SKM-1 (cell line): ENCODE data around the gene UMOD.
"Not testable (repeated sequence)": the region's sequence is repeated elsewhere in the genome, so short reads cannot be mapped to it uniquely, and the experiment has no call there.

Source experiments
- DNase-seq: peaks from one replicate; lab custom pipeline; 2025; ENCODE audit not compliant: unreplicated experiment; lab: John Stamatoyannopoulos, UW

Gene UMOD

GRCh38 chr16:20322696-20323095 is 29.8 kb downstream of the UMOD start:
- no peak for DNase-seq

GRCh38 chr16:20321671-20322070 is 30.8 kb downstream of the UMOD start:
- DNase-seq, result no peak

- DNase-seq, result not testable (repeated sequence)
Measured at GRCh38 chr16:20321051-20321450, 31.5 kb downstream of the UMOD start.

GRCh38 chr16:20320592-20320991 is 31.9 kb downstream of the UMOD start:
- DNase-seq, result no peak

GRCh38 chr16:20320178-20320577 is 32.3 kb downstream of the UMOD start:
- DNase-seq, result no peak

GRCh38 chr16:20319406-20319805 is 33.1 kb downstream of the UMOD start:
- no peak for DNase-seq

- DNase-seq, result no peak
Measured at GRCh38 chr16:20318437-20318836, 34.1 kb downstream of the UMOD start.

- DNase-seq, result no peak
Measured at GRCh38 chr16:20318006-20318405, 34.5 kb downstream of the UMOD start.

GRCh38 chr16:20317117-20317516 is 35.4 kb downstream of the UMOD start:
- DNase-seq, result no peak

- DNase-seq, result no peak
Measured at GRCh38 chr16:20316715-20317114, 35.8 kb downstream of the UMOD start.

GRCh38 chr16:20315764-20316163 is 36.8 kb downstream of the UMOD start:
- DNase-seq, result no peak

GRCh38 chr16:20314575-20314974 is 37.9 kb downstream of the UMOD start:
- DNase-seq, result no peak

- no peak for DNase-seq
Measured at GRCh38 chr16:20313741-20314140, 38.8 kb downstream of the UMOD start.

GRCh38 chr16:20312536-20313095 is 39.9 kb downstream of the UMOD start:
- not testable (repeated sequence) for DNase-seq

GRCh38 chr16:20311548-20311947 is 41.0 kb downstream of the UMOD start:
- DNase-seq, result no peak

GRCh38 chr16:20310421-20311395 is 41.8 kb downstream of the UMOD start:
- DNase-seq, result no peak

GRCh38 chr16:20309786-20310185 is 42.7 kb downstream of the UMOD start:
- no peak for DNase-seq

- no peak for DNase-seq
Measured at GRCh38 chr16:20308801-20309590, 43.5 kb downstream of the UMOD start.

GRCh38 chr16:20308266-20308665 is 44.2 kb downstream of the UMOD start:
- no peak for DNase-seq

- no peak for DNase-seq
Measured at GRCh38 chr16:20307791-20308190, 44.7 kb downstream of the UMOD start.

GRCh38 chr16:20307240-20307671 is 45.3 kb downstream of the UMOD start:
- no peak for DNase-seq

GRCh38 chr16:20306401-20306800 is 46.1 kb downstream of the UMOD start:
- DNase-seq, result no peak
